HepG2 (cell line): ENCODE measurements around the gene TSN. TPM values are rescaled to one million over a fixed set of nuclear protein-coding genes. Genes with fewer than 3 reads are reported as not detected.

Experiments
- ATAC-seq: fragments of 200-7000 bp; cut with Tn5 transposase; 3 replicates; pipeline ENCODE4 v1.9.1; 2020; ENCODE audit warnings: mild to moderate bottlenecking, moderate library complexity
- BruUV-seq: library from RNA; stranded (reverse); fragments of 400-500 nt; replicated peaks from 2 replicates; lab custom pipeline; 2021; lab: Mats Ljungman, UMichigan
- CTCF ChIA-PET: fragments of 300-600 bp; formaldehyde crosslinking; extraction: SDS; loops from one replicate; lab custom pipeline; 2021; ENCODE audit warnings: low total read pairs, inconsistent platforms, low intra/inter-chr PET ratio; lab: Yijun Ruan, JAX
- POLR2A ChIA-PET: fragments of 350-600 bp; sonication (Branson Sonifier 250); formaldehyde crosslinking; loops from one replicate; lab custom pipeline; 2020; ENCODE audit warnings: antibody characterized with exemption, inconsistent platforms; lab: Yijun Ruan, JAX
- DNase-seq: peaks from one replicate; pipeline ENCODE4 v3.0.0-alpha.2; 2015; ENCODE audit warnings: low spot score
- FAIRE-seq: peaks from 3 replicates; lab custom pipeline; 2011; peaks lifted over from hg19 to GRCh38; lab: Jason Lieb, UNC
- H2AFZ ChIP-seq: one replicate; pipeline ENCODE4 v1.6.1; 2011; ENCODE audit warnings: low read length, inconsistent platforms
- H3K27ac ChIP-seq: fragments of 300-600 bp; 3 replicates; pipeline ENCODE4 v1.8.0; 2011; ENCODE audit warnings: mixed run types, mild to moderate bottlenecking, mixed read lengths, low read length, inconsistent platforms; ENCODE audit not compliant: insufficient read depth; ENCODE audit errors: extremely low read length
- H3K27me3 ChIP-seq, 2 experiments: fragments of 200-600 bp in 1 of 2; 2 replicates in 1 of 2; 3 replicates in 1 of 2; pipeline versions ENCODE4 v1.6.0 to v1.8.0; 2011; ENCODE audit warnings: low read length in 2 of 2, mild to moderate bottlenecking in 2 of 2, moderate library complexity in 2 of 2, inconsistent platforms in 1 of 2; ENCODE audit not compliant: insufficient read depth in 2 of 2, control insufficient read depth in 1 of 2
- H3K36me3 ChIP-seq, 2 experiments: fragments of 200-600 bp in 1 of 2; replicated peaks in 1 of 2; 2 replicates in 1 of 2; 3 replicates in 1 of 2; pipeline versions ENCODE4 v1.5.1 to v1.8.0; 2011; ENCODE audit warnings: low read length in 2 of 2, inconsistent platforms in 1 of 2; ENCODE audit not compliant: insufficient read depth in 2 of 2, control insufficient read depth in 1 of 2
- H3K4me1 ChIP-seq: 2 replicates; pipeline ENCODE4 v1.5.1; 2012; ENCODE audit warnings: low read length, inconsistent platforms; ENCODE audit not compliant: insufficient read depth
- H3K4me2 ChIP-seq: 2 replicates; pipeline ENCODE4 v1.6.0; 2011; ENCODE audit warnings: low read depth, low read length, inconsistent platforms
- H3K4me3 ChIP-seq, 3 experiments: fragments of 200-600 bp in 1 of 3; sonication (generic), shearing (Covaris generic) in 1 of 3; replicated peaks in 1 of 3; 2 replicates each; pipeline ENCODE4 v1.5.1; 2011 to 2016; ENCODE audit warnings: low read length in 3 of 3, inconsistent platforms in 2 of 3, low read depth in 2 of 3, mild to moderate bottlenecking in 2 of 3, control low read depth in 1 of 3, mixed read lengths in 1 of 3; ENCODE audit not compliant: insufficient read depth in 1 of 3
- H3K79me2 ChIP-seq: one replicate; pipeline ENCODE4 v1.6.1; 2011; ENCODE audit warnings: low read length, inconsistent platforms; ENCODE audit not compliant: insufficient read depth
- H3K9ac ChIP-seq: 2 replicates; pipeline ENCODE4 v1.6.0; 2011; ENCODE audit warnings: mild to moderate bottlenecking, low read depth, low read length, inconsistent platforms; ENCODE audit not compliant: insufficient read depth
- H3K9me3 ChIP-seq: 2 replicates; pipeline ENCODE4 v1.5.1; 2012; ENCODE audit warnings: mild to moderate bottlenecking, low read length
- H4K20me1 ChIP-seq: 2 replicates; pipeline ENCODE4 v1.6.0; 2011; ENCODE audit warnings: inconsistent platforms, mild to moderate bottlenecking, low read length, moderate library complexity; ENCODE audit not compliant: insufficient read depth
- HOXA9 ChIP-seq: sonication (generic); formaldehyde crosslinking; IDR thresholded peaks from 2 replicates; pipeline ENCODE4 v1.8.1; 2022; ENCODE audit warnings: missing genetic modification reagents, mild to moderate bottlenecking, moderate library complexity, borderline replicate concordance
- JDP2 ChIP-seq: sonication (generic); formaldehyde crosslinking; IDR thresholded peaks from 2 replicates; pipeline ENCODE4 v1.8.1; 2022; ENCODE audit warnings: missing genetic modification reagents, borderline replicate concordance
- JUNB ChIP-seq: sonication (generic); formaldehyde crosslinking; IDR thresholded peaks from 2 replicates; pipeline ENCODE4 v1.8.0; 2022; ENCODE audit warnings: missing genetic modification reagents, mild to moderate bottlenecking, borderline replicate concordance
- NR2F1 ChIP-seq, 2 experiments: fragments of 450-650 bp in 1 of 2; formaldehyde crosslinking in 1 of 2; IDR thresholded peaks; 2 replicates each; pipeline versions ENCODE4 v1.5.0 to v1.6.1; 2016 to 2020; ENCODE audit warnings: mild to moderate bottlenecking in 1 of 2, missing compliant biosample characterization in 1 of 2, missing genetic modification reagents in 1 of 2, moderate library complexity in 1 of 2
- POGZ ChIP-seq: sonication (generic); formaldehyde crosslinking; IDR thresholded peaks from 2 replicates; pipeline ENCODE4 v1.4.0; 2020; ENCODE audit warnings: mild to moderate bottlenecking, missing genetic modification reagents
- TGIF2 ChIP-seq: IDR thresholded peaks from 2 replicates; pipeline ENCODE4 v1.6.1; 2016; ENCODE audit warnings: control low read depth, missing compliant biosample characterization
- U2AF1 ChIP-seq: fragments of 200-400 bp; formaldehyde crosslinking; optimal IDR thresholded peaks from 2 replicates; pipeline ENCODE3; 2017; ENCODE audit warnings: mild to moderate bottlenecking, low read depth, low read length
- ZMYM3 ChIP-seq: sonication (generic); formaldehyde crosslinking; IDR thresholded peaks from 2 replicates; pipeline ENCODE4 v1.5.1; 2020; ENCODE audit warnings: mild to moderate bottlenecking, missing genetic modification reagents
- ZNF264 ChIP-seq: sonication (generic); formaldehyde crosslinking; IDR thresholded peaks from 2 replicates; pipeline ENCODE4 v1.4.0; 2020; ENCODE audit warnings: missing genetic modification reagents
- ZNF33B ChIP-seq: sonication (generic); formaldehyde crosslinking; IDR thresholded peaks from 2 replicates; pipeline ENCODE4 v1.5.1; 2020; ENCODE audit warnings: mild to moderate bottlenecking, missing genetic modification reagents
- ZNF567 ChIP-seq: sonication (generic); formaldehyde crosslinking; IDR thresholded peaks from 2 replicates; pipeline ENCODE4 v1.8.1; 2023; ENCODE audit warnings: mild to moderate bottlenecking, missing genetic modification reagents, borderline replicate concordance
- WGBS: methylation state at CpG from one replicate; pipeline ENCODE4 v1.1.6; 2017; ENCODE audit warnings: low lambda C conversion rate; 5-methylcytosine and 5-hydroxymethylcytosine counted together
- in situ Hi-C: cut with HindIII; loops from 2 replicates; pipeline ENCODE4 v1.10.0; 2017; ENCODE audit warnings: low pct_unique_long_range_greater_than_20kb; ENCODE audit not compliant: extremely low pct_ligation_motif_present
- intact Hi-C: fragments of 100-400 bp; cut with micrococcal nuclease; formaldehyde crosslinking; loops from one replicate; pipeline ENCODE4 v1.10.0; 2022; ENCODE audit not compliant: unreplicated experiment
- polyA plus RNA-seq, 8 experiments: library from polyadenylated mRNA; depleted of rRNA in 3 of 8; stranded (reverse) in 7 of 8; unstranded in 1 of 8; fragments of >200 nt; fragmentation: Illumina TruSeq in 4 of 8; extraction: Trizol in 4 of 8; gene quantifications; 2 replicates each; pipeline versions ENCODE4 v1.2.1 to v1.2.3, GENCODE V29; 2011 to 2016; ENCODE audit warnings: low read depth in 4 of 8, missing spikeins in 1 of 8, mixed read lengths in 1 of 8; ENCODE audit not compliant: insufficient read depth in 1 of 8
- total RNA-seq, 5 experiments: library from RNA; depleted of rRNA; stranded (reverse); fragments of >200 nt; fragmentation: Illumina TruSeq; extraction: Trizol; gene quantifications; 2 replicates each; pipeline ENCODE4 v1.2.3, GENCODE V29; 2016; ENCODE audit warnings: low read depth in 1 of 5
- TF ChIP-seq, protein P1 (sequence below): sonication (generic); formaldehyde crosslinking; IDR thresholded peaks from 2 replicates; pipeline ENCODE4 v1.4.0; 2020; ENCODE audit warnings: missing genetic modification reagents
- TF ChIP-seq, protein P2 (sequence below): sonication (generic); formaldehyde crosslinking; IDR thresholded peaks from 2 replicates; pipeline ENCODE4 v1.4.0; 2020; ENCODE audit warnings: low read depth, mild to moderate bottlenecking, missing genetic modification reagents
- TF ChIP-seq, protein P3 (sequence below): sonication (generic); formaldehyde crosslinking; IDR thresholded peaks from 2 replicates; pipeline ENCODE4 v1.4.0; 2020; ENCODE audit warnings: mild to moderate bottlenecking, missing genetic modification reagents
- TF ChIP-seq, protein P4 (sequence below): sonication (generic); formaldehyde crosslinking; IDR thresholded peaks from 2 replicates; pipeline ENCODE4 v1.5.0; 2020; ENCODE audit warnings: missing genetic modification reagents, mild to moderate bottlenecking, borderline replicate concordance
- TF ChIP-seq, protein P5 (sequence below): sonication (generic); formaldehyde crosslinking; IDR thresholded peaks from 2 replicates; pipeline ENCODE4 v1.8.1; 2023; ENCODE audit warnings: mild to moderate bottlenecking, missing genetic modification reagents

TSN gene
- total and polyA plus RNA-seq, 2 of the 13 experiments (the other 11 are each of a cell fraction or from before 2014, with no cell fraction given): 56.4 to 115 TPM

DNA sequence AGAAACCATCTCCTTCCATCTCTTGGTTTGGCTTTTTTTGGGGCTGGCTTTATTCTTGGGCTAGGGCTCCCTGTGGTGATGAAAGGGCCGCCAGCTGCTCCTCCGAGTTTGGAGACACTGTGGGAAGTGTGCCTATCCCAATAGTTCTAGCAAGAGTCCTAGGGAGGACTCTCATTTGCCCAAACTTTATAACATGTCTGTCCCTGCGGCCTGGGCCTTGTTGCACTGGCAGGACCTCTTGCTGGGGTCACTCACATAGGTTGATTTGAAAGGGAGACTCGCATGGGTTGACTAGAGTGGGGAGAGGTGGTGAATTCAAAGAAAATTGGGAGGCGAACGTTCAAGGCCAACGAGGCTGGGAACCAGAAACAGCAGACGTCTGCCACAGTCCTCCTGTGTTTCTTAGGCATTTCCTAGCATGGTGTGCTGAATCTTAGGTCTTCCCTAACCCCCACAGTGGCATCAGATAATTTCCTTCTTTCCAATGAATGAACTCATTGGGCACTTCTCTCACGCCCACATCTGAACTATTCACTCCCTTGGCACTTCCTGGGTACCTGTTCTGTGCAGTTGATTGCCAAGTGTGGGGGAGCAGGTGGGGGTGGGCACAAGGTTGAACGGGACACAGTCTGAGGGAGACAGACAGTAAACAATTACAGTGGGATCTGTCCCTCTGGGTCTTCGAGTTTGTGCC, 45.5 kb upstream of the TSN start:
- CTCF ChIA-PET: no interaction called here
- in situ Hi-C loops (loop anchor here (10.0 kb wide), 1 partner anchor 115 kb away; no protein-coding TSS in a partner anchor), intact Hi-C loops (loop anchor here (5.0 kb wide), 1 partner anchor 63 kb away; the partner anchor contains the start of gene CLASP1)
- Histone ChIP-seq H3K36me3 (no peaks in the 10 kb centered on the region), H3K9me3 (no peaks in the 10 kb centered on the region), H3K9ac (no peak overlapping the region), H3K4me3 (no peak overlapping the region), H2AFZ (no peak overlapping the region), H3K27me3 (peaks cover 1 to 26% of the 10 kb centered on the region in 2 experiments; a peak in 3 of 5 replicates), H4K20me1 (no peaks in the 10 kb centered on the region), H3K4me2 (no peak overlapping the region), H3K27ac (no peak overlapping the region), H3K79me2 (no peaks in the 10 kb centered on the region), H3K4me1 (peaks cover 62% of the 10 kb centered on the region)
- ATAC-seq: no peak
- no TSS peak for BruUV-seq
- FAIRE-seq: no peak
- POLR2A ChIA-PET: no interaction called here
- DNase-seq: no peak
- TF ChIP-seq ZNF264 (CRISPR knock-in tag) (no peak), U2AF1 (no peak), HOXA9 (CRISPR knock-in tag) (no peak), ZNF567 (CRISPR knock-in tag) (no peak), JUNB (no peak), JDP2 (CRISPR knock-in tag) (no peak), TGIF2 (CRISPR knock-in tag) (no peak), POGZ (CRISPR knock-in tag) (no peak), ZMYM3 (CRISPR knock-in tag) (no peak), NR2F1 (CRISPR knock-in tag; IDR thresholded peaks at IDR 0.05) (no peak), ZNF33B (CRISPR knock-in tag) (no peak)
- TF ChIP-seq, protein P1, sequence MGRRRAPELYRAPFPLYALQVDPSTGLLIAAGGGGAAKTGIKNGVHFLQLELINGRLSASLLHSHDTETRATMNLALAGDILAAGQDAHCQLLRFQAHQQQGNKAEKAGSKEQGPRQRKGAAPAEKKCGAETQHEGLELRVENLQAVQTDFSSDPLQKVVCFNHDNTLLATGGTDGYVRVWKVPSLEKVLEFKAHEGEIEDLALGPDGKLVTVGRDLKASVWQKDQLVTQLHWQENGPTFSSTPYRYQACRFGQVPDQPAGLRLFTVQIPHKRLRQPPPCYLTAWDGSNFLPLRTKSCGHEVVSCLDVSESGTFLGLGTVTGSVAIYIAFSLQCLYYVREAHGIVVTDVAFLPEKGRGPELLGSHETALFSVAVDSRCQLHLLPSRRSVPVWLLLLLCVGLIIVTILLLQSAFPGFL: no peak
- TF ChIP-seq, protein P2, sequence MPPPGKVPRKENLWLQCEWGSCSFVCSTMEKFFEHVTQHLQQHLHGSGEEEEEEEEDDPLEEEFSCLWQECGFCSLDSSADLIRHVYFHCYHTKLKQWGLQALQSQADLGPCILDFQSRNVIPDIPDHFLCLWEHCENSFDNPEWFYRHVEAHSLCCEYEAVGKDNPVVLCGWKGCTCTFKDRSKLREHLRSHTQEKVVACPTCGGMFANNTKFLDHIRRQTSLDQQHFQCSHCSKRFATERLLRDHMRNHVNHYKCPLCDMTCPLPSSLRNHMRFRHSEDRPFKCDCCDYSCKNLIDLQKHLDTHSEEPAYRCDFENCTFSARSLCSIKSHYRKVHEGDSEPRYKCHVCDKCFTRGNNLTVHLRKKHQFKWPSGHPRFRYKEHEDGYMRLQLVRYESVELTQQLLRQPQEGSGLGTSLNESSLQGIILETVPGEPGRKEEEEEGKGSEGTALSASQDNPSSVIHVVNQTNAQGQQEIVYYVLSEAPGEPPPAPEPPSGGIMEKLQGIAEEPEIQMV: no peak
- TF ChIP-seq, protein P3, sequence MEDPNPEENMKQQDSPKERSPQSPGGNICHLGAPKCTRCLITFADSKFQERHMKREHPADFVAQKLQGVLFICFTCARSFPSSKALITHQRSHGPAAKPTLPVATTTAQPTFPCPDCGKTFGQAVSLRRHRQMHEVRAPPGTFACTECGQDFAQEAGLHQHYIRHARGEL (CRISPR knock-in tag): no peak
- TF ChIP-seq, protein P4, sequence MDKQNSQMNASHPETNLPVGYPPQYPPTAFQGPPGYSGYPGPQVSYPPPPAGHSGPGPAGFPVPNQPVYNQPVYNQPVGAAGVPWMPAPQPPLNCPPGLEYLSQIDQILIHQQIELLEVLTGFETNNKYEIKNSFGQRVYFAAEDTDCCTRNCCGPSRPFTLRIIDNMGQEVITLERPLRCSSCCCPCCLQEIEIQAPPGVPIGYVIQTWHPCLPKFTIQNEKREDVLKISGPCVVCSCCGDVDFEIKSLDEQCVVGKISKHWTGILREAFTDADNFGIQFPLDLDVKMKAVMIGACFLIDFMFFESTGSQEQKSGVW: no peak
- TF ChIP-seq, protein P5, sequence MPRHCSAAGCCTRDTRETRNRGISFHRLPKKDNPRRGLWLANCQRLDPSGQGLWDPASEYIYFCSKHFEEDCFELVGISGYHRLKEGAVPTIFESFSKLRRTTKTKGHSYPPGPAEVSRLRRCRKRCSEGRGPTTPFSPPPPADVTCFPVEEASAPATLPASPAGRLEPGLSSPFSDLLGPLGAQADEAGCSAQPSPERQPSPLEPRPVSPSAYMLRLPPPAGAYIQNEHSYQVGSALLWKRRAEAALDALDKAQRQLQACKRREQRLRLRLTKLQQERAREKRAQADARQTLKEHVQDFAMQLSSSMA (CRISPR knock-in tag): no peak
- WGBS: 45% methylated on average over 11 of the region's 11 CpGs
